Suppressor macrophage treated with lipopolysaccharide for 4 hours (primary cell): ENCODE results near the gene ASCC1.
"Not testable (repeated sequence)": the region's sequence is repeated elsewhere in the genome, so short reads cannot be mapped to it uniquely, and the experiment has no call there.

Experiments
- DNase-seq: peaks from one replicate; pipeline ENCODE4 v3.0.0-alpha.2; 2020

ASCC1 gene

DNA sequence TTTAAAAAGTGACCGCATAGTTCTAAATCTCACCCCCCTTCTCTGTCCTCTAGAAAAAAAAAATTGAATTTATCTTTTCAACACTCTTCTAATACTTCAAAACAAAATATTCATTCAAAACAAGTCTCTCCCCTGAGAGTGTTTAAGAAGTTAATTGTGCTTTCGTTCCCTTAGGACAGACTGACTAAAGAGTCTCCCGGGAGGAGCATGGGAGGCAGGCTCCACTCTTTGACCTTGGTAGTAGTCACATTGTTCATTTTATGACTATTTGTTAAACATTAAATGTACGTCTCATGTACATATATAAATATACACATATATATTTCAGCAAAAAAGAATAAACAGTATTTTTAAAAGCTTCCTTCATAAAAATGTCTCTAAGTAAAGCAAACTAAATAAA, 92.5 kb downstream of the ASCC1 start:
- no peak for DNase-seq

DNA sequence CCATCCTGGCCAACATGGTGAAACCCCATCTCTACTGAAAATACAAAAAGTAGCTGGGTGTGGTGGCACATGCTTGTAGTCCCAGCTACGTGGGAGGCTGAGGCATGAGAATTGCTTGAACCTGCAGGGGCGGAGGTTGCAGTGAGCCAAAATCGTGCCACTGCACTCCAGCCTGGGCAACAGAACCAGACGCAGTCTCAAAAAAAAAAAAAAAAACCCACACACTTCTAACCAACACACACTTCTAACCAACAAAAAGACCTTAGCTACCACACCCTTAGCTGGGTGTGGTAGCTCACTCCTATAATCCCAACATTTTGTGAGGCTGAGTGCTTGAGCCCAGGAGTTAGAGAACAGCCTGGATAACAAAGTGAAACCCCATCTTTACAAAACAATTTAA, 93.9 kb downstream of the ASCC1 start:
- no peak for DNase-seq

DNA sequence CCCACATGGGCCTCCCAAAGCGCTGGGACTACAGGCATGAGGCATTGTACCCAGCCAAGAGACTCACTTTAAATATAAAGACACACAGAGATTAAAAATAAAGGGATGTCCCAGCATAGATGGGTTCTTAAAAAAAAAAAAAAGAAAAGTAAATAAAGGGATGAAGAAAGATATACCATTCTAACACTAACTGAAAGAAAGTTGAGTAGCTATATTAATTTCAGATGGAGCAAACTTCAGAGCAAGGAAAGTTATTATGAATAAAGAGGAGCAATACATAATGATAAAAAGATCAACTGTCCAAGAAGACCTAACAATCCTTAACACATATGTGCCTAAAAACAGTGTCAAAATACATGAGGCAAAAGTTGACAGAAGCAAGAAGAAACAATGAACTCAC, 94.7 kb downstream of the ASCC1 start:
- no peak for DNase-seq

DNA sequence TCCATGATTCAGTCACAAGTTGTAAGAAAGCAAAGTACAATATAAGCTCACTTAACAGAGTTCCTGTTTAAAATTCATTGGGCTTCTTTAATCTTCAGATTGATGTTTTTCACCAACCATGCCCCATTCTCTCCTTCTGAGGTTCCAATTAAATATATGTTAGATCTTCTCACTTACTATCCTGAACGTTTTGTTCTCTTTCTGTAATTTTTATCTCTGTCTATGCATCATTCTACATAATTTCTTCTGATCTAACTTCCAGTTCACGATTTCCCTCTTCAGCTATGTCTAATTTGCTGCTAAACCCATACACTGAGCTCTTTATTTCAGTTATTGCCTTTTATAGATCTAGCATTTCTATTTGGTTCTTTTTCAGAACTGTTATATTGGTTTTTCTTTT, 99.7 kb downstream of the ASCC1 start:
- DNase-seq, result no peak

DNA sequence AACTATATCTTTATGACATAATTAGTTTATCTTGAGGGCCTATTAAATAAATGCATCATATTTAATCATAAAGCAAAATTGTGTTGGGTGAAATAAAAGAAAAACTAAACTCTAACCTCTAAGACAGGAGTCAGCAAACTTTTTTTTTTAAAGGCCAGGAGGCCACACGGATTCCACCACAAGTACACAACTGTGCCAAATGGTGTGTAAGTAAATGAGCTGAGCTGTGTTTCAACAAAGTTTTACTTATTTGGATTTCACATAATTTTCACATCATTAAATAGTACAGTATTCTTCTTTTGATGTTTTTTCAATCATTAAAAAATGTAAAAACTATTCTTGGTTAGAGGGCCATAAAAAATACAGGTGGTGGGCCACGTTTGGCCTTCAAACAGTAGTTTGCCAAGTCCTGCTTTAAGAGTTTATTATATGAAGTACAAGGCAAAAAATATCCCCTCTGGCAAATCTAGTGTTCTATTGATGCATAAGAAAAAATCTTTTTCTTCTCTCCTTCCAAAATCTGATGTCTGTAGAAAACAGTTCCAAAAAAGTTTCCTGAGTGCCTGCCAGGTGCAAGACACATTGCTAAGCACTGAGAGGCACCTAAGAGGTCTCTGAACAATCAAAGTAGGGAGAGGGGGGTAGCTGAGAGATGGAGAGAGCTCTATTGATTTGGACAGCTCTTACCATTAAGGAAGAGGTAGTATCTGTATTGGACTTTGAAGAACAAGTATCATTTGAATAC, 101.2 kb downstream of the ASCC1 start:
- DNase-seq, result no peak

DNA sequence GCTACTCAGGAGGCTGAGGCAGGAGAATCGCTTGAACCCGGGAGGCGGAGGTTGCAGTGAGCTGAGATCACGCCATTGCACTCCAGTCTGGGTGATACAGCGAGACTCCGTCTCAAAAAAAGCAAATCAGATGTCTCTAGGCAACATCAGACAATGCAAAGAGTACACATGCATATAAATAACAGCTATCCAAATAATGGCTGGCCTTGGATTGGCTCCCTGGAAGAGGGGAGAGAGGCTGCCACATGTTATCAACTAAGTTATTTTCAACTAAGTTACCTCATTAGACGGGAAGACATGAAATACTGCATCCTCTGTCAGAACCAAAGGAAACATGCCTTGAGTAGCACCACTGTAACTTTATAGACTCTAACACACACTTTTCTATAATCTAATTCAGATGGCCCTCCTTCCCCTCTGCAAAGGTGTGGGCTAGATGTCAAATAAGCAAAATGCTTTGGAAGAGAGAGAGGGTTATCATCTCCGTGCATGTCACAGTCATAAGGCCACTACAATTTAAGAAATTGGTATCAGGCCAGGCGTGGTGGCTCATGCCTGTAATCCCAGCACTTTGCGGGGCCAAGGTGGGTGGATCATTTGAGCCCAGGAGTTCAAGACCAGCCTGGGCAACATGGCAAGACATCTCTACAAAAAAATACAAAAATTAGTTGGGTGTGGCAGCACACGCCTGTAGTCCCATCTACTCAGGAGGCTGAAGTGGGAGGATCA, 105.2 kb downstream of the ASCC1 start:
- no peak for DNase-seq

DNA sequence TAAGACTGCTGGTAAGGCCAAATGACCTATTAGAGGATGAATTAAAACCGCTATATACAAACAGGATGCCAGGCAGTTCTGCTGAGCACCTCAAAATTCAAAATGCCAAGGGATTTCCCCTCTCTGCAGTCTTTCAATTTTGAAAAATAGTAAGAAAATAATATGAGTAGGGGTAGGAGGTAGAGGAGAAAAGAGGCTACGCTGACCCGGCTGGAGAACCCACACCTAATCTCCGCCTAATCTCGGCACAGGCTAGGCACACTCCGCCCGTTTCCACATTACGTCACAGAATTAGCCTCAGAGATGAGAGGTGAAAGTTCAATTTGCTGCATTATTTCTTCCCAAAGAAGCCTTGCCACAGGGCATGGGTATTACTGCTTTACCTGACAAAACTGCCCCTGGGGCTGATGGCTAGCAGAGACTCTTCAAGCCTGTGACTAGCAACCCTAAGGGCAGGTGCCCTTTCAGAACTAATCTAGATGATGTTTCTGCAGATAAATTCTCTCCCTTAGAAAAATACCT, 106.4 kb downstream of the ASCC1 start:
- no peak for DNase-seq

DNA sequence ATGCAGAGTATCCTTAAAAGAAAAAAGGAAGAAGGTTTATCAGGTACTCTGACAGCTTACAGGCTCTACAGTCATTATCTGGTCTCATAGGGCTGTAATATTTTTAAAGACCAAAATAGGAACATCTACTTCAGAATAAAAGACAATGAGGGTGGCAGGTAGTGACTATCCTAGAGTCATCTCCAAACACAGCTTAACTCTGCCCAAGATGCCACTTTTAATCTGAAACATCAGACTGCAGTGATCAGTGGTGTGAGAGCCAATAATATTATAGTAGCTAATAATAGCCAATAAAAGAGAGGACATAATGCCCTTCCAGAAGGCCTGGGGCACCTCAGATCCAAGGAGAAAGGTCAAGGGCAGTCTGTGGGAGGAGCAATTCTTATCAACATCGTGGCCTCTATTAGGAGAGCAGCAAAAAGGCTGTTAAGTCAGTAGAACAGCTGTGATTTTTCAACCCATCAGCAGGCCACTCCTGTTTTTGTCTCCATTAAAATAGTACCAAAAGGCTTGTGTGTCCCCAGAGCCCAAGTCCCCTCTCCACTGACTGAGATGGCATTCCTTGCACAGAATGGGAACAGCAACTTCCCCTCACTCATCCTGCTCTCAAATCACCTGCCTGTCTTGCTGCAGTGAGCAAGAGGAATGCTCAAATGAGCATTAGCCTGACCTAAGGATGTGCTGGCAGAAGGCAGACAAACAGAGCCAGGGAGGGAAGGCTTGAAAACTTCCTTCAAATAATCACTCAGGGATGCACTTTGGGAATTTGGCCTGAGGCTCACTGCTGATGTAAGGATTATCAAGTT, 107.0 kb downstream of the ASCC1 start:
- no peak for DNase-seq

DNA sequence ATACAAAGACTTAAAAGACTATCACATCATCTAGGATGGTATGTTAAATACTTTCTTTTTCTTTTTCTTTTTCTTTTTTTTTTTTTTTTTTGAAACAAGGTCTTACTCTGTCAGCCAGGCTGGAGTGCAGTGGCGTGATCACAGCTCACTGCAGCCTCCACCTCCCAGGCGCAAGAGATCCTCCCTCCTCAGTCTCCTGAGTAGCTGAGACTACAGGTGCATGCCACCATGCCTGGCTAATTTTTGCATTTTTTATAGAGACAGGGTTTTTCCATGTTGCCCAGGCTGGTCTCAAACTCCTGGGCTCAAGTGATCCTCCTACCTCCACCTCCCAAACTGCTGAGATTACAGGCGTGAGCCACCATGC, 108.1 kb downstream of the ASCC1 start:
- DNase-seq, result not testable (repeated sequence)

DNA sequence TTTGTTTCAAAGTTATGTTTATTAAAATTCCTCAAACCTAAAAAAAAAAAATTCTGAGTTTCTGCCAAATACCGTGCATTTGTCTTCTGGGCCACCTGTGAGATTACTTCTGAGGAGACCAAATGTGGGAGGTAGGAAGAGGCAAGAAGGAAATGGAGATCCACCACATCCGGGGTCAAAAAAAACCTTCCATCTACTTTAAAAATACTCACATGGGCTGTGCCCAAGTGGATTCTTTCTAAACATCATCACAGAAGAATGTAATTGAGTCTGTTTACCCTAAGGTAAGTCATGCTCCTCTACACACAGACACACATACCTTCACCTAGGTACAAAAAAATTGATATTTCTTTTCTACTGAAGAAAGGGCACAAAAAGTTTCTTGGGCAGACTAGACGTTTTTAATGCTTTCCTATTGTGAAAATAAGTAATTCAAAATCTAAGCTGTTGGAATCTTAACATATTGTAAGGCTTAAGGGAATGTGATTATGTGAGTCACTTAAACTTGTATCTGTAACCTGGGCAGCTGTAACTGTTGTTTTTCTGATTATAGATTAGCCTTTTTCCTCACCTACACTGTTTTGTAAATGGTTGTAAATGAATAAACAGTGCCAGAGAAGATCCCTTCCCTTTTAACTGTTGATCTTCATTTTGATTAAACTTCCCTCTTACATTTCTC, 108.6 kb downstream of the ASCC1 start:
- DNase-seq, result no peak

DNA sequence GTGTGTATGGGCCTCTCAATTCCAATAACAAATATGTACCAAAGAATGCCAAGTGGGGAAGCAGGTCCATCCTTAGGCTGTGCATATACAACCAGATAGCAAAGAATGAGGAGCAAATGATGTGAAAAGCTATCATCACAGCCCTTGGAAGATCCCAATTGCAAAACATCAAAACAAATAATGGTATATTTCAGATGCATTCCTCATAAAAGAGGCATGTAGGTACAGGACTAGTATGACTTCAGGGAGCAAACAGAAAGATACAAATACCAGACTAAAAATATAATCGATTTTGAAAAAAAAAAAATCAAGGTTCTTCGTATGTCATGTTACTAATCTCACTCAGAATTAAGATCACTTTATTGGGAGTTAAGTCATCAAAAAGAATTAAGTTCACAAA, 109.2 kb downstream of the ASCC1 start:
- no peak for DNase-seq

DNA sequence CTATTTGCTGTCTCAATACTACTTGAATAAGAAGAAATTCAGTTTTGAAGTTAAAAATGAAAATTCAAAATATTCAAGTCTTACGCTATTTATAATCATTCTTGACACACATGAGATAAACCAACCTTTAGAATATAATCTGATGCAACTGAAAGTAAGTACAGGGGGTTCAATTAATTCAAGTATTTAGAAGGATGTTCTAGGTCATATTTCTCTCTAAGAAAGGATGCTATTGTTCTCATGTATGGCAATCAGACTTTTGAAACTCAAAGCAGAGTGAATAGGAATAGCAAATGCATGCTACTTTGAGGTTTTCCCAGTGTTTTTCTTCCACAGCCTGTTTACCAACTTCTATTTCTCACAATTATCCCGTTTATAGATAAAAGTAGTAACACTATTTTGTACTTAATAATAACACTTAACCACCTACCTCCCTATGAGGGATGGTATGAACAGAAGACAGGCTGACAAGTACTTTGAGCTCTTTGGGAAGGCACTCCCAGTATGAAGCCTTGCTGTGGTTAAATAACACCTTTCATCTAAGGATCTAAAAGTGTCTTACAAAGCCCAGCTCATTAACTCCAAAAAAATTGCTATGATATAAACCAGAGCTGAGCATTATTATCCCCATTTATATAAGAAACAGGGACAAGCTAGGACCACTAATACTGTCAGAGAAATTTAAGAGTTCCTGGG, 109.8 kb downstream of the ASCC1 start:
- no peak for DNase-seq

DNA sequence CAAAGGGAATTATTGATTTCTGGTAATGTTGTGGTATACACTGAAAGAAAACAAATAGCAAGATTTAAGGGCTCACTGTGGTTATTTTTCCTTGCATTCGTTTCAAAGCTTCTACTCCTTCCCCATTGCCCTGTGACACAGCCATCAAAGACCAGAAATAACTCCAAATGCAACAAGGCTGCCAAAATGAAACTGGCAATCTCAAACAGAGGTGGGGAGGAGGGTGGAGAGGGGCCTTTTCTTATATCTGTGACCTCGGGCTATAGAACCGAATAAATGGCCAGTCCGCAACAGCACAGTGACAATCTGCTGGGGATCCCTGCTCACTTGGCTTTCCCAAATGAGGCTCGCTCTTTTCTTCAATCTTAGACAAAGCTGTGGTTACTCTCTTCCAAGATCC, 110.4 kb downstream of the ASCC1 start:
- DNase-seq, result no peak

DNA sequence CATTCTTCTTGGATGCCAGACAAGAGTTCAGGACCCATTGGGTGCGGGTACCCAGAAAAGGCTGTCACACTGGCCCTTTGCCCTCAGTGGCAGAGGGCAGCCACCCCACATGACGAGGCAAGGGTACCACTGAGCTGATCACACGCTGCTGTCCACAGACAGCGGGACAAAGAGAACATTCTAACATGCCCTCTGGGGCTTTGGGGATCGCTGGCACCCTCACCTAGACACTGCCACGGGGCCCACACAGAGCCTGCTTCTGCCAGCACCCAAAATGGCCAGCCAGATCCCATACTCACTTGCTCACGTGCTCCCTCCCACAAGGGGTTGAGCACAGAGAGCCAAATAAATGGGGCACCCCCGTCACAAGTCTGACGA, 111.0 kb downstream of the ASCC1 start:
- no peak for DNase-seq

DNA sequence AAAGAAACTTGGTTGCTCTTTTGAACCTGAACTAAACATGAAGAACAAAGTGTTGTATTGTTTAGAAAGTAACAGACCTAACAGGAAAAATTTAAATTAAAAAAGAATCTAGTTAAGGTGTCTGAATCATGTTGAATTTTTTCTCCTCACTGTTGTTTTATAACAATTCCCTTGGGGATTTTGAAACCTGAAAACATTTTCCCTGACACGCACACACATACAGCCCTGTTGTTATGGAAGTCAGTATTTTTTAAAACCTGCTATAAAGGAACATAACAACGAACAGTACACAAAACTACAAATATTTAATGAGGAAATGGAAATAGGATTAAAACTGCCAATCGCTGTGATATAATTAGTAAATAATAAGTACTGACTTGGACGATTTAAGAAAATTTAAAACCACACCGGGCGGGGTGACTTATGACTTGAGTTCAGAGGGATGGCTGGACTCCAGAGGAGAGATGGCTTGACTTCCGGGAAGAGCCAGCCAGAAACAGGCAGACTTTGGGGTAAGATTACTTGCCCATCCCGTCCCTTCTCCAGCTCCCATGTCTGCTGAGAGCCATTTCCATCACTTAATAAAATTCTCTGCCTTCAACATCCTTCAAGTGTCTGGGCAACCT, 111.5 kb downstream of the ASCC1 start:
- DNase-seq, result no peak

DNA sequence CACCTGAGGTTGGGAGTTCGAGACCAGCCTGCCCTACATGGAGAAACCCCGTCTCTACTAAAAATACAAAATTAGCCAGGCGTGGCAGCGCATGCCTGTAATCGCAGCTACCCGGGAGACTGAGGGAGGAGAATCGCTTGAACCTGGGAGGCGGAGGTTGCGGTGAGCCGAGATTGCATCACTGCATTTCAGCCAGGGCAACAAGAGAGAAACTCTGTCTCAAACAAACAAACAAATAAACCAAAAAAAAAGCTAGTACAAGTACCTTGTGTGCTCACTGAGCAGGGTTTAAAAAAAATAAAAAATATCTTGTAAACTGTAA, 116.5 kb downstream of the ASCC1 start:
- no peak for DNase-seq

DNA sequence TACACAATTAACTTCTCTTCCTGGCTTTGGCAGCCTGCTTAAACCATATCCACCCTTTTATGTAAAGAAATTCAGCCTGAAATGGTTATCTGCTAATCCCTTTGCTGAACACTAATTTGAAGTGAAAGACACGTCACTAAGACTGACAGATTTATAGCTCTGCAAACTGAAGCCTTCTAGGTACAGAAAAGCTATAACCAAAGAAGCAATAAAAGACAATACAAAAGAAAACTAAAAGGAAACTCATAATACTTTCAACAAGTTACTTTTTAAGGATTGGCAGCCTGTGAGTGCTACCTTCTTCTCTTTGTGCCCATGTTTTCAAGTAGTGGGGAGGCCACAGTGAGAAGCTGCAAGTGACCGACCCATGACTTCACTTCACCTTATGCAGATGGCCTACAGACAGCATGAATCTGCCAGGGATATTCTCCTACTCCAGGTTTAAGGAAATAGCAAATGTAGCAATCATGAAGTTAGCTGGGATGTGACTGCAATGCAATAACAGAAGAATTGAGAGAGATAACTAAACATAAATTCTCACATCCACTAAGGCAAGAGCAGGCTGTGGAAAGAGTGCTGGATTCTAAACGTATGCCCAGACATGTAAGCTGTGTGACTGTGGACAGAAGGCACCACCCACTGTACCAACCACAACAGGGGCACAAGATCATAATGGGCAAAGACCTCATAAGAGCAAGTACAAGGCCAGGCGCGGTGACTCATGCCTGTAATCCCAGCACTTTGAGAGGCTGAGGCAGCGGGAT, 117.1 kb downstream of the ASCC1 start:
- no peak for DNase-seq

DNA sequence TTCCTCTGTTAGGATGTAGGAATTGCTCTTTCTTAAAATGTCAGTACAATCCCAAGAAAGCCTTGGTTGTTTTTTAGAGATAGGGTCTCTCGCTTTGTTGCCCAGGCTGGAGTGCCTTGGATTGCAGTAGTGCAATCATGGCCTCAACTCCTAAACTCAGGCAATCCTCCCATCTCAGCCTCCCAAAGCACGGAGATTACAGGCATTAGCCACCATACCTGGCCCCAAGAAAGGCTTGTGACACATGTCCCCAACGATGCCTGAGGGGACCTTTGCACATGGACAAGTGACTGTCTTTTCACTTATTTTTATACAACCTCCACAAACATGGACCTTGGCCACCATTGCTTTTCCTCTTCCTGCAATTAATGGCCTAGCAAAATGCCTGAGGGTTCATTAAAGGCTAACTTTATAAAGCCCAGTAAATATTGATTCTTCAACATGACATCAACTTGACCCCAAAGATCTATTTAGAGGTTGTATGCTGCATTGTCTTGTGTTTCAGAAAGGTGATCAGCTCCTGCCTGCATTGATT, 117.7 kb downstream of the ASCC1 start:
- DNase-seq, result no peak

DNA sequence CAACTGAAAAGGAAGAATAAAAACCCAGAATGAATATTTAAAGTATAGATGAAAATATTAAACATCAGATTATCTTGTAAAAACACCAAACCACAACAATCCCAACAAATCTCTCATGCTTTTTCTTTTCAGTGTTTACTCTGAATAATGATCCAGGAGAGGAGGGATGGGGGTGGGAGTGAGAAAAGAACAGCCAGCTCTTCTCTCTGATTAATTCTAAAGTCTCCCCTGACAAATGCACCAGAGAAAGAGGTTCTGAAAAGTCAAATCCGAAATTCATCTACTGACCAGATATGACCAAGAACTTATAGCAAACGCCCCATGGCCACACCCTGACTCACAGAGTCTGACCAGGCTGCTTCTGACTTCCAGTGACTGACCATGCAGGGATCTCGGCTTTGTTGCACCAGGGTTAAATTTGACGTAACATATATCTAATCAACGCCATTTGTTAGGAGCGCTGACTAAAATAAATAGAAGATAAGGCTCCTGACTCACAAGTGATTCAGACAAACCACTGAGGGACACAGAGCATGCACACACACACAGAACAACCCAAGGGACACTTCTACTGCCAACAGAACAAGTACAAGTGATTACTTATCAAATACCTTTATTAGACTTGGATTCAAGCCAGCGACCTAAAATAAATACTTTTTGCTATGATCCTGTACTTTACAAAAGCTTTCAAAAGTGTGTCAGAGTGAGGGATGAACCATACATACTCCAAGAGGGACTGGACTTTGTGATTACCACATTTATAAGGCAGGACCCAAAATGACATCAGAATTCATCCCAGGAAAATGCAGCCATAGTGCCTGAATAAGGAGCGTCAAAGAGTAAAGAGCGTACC, 118.4 kb downstream of the ASCC1 start:
- DNase-seq, result no peak
